IMR-90 (cell line): ENCODE results near the gene ZNF283. TPM values are rescaled to one million over a fixed set of nuclear protein-coding genes. Genes with fewer than 3 reads are reported as not detected.

Source experiments
- ATAC-seq: fragments of 200-7000 bp; cut with Tn5 transposase; 2 replicates; pipeline ENCODE4 v1.9.1; 2020; ENCODE audit warnings: low read depth, mild to moderate bottlenecking, moderate library complexity
- BruUV-seq: library from RNA; stranded (reverse); fragments of 400-500 nt; replicated peaks from 2 replicates; lab custom pipeline; 2021; lab: Mats Ljungman, UMichigan
- CTCF ChIA-PET: fragments of 300-600 bp; formaldehyde crosslinking; extraction: SDS; loops from one replicate; lab custom pipeline; 2021; ENCODE audit warnings: antibody characterized with exemption; lab: Yijun Ruan, JAX
- POLR2A ChIA-PET: fragments of 300-600 bp; sonication (Branson Sonifier 250); formaldehyde crosslinking; loops from one replicate; lab custom pipeline; 2022; ENCODE audit warnings: antibody characterized with exemption; ENCODE audit not compliant: unreplicated experiment; lab: Charles Lee
- DNase-seq: peaks from one replicate; pipeline ENCODE4 v3.0.0; 2013
- H2AFZ ChIP-seq: replicated peaks from 2 replicates; pipeline ENCODE3; 2013; ENCODE audit warnings: low read length, mild to moderate bottlenecking; ENCODE audit not compliant: poor library complexity
- H2AK5ac ChIP-seq: 2 replicates; pipeline ENCODE4 v1.6.1; 2013; ENCODE audit warnings: low read depth, low read length, inconsistent platforms
- H2AK9ac ChIP-seq: replicated peaks from 2 replicates; pipeline ENCODE3; 2013; ENCODE audit warnings: mild to moderate bottlenecking, low read depth, low read length, moderate library complexity; ENCODE audit not compliant: poor library complexity
- H2BK120ac ChIP-seq: 2 replicates; pipeline ENCODE4 v1.6.1; 2013; ENCODE audit warnings: low read depth, low read length, inconsistent platforms
- H2BK15ac ChIP-seq: 3 replicates; pipeline ENCODE4 v1.6.1; 2013; ENCODE audit warnings: low read depth, low read length, inconsistent platforms
- H2BK20ac ChIP-seq: 2 replicates; pipeline ENCODE4 v1.6.1; 2013; ENCODE audit warnings: low read depth, mild to moderate bottlenecking, inconsistent platforms, low read length, moderate library complexity
- H2BK5ac ChIP-seq: 2 replicates; pipeline ENCODE4 v1.6.1; 2013; ENCODE audit warnings: mild to moderate bottlenecking, low read depth, low read length, inconsistent platforms; ENCODE audit not compliant: poor library complexity, severe bottlenecking
- H3K14ac ChIP-seq: replicated peaks from 2 replicates; pipeline ENCODE4 v1.6.1; 2013; ENCODE audit warnings: low read depth, low read length, inconsistent platforms
- H3K18ac ChIP-seq: 2 replicates; pipeline ENCODE4 v1.6.1; 2013; ENCODE audit warnings: low read depth, low read length, control low read depth
- H3K23ac ChIP-seq: 2 replicates; pipeline ENCODE4 v1.6.1; 2013; ENCODE audit warnings: low read depth, low read length, inconsistent platforms
- H3K27ac ChIP-seq: 2 replicates; pipeline ENCODE4 v1.5.1; 2013; ENCODE audit warnings: mild to moderate bottlenecking, control low read depth, low read length; ENCODE audit not compliant: insufficient read depth
- H3K27me3 ChIP-seq: 2 replicates; pipeline ENCODE4 v1.6.1; 2013; ENCODE audit warnings: low read length; ENCODE audit not compliant: control insufficient read depth, insufficient read depth
- H3K36me3 ChIP-seq: 2 replicates; pipeline ENCODE4 v1.6.1; 2013; ENCODE audit warnings: low read length, mixed read lengths; ENCODE audit not compliant: control insufficient read depth, insufficient read depth
- H3K4ac ChIP-seq: 2 replicates; pipeline ENCODE4 v1.6.1; 2013; ENCODE audit warnings: low read depth, low read length, inconsistent platforms
- H3K4me1 ChIP-seq: 2 replicates; pipeline ENCODE4 v1.6.1; 2013; ENCODE audit warnings: low read length, mixed read lengths; ENCODE audit not compliant: control insufficient read depth, insufficient read depth
- H3K4me2 ChIP-seq: 2 replicates; pipeline ENCODE4 v1.6.1; 2013; ENCODE audit warnings: low read depth, mild to moderate bottlenecking, control low read depth, low read length, moderate library complexity
- H3K4me3 ChIP-seq: 2 replicates; pipeline ENCODE4 v1.5.1; 2013; ENCODE audit warnings: low read depth, mild to moderate bottlenecking, control low read depth, low read length, moderate library complexity; ENCODE audit not compliant: insufficient read depth
- H3K56ac ChIP-seq: 2 replicates; pipeline ENCODE4 v1.6.1; 2013; ENCODE audit warnings: low read length, inconsistent platforms; ENCODE audit not compliant: insufficient read depth; ENCODE audit errors: extremely low read depth
- H3K79me1 ChIP-seq, 2 experiments: 2 replicates each; pipeline ENCODE4 v1.6.1; 2013; ENCODE audit warnings: low read length in 2 of 2, inconsistent platforms in 1 of 2, low read depth in 1 of 2
- H3K9ac ChIP-seq: 2 replicates; pipeline ENCODE4 v1.6.1; 2013; ENCODE audit warnings: low read depth, low read length, control low read depth
- H3K9me1 ChIP-seq: 2 replicates; pipeline ENCODE4 v1.6.1; 2013; ENCODE audit warnings: low read length, inconsistent platforms; ENCODE audit not compliant: insufficient read depth
- H3K9me3 ChIP-seq: 2 replicates; pipeline ENCODE4 v1.6.1; 2013; ENCODE audit warnings: low read length; ENCODE audit not compliant: control insufficient read depth, insufficient read depth
- H4K20me1 ChIP-seq: 2 replicates; pipeline ENCODE4 v1.6.1; 2013; ENCODE audit warnings: low read length, inconsistent platforms; ENCODE audit not compliant: insufficient read depth
- H4K5ac ChIP-seq: 2 replicates; pipeline ENCODE4 v1.6.1; 2013; ENCODE audit warnings: mild to moderate bottlenecking, low read depth, low read length, control low read depth
- H4K8ac ChIP-seq, 2 experiments: 2 replicates each; pipeline ENCODE4 v1.6.1; 2013; ENCODE audit warnings: low read depth in 2 of 2, low read length in 2 of 2, control low read depth in 1 of 2, inconsistent platforms in 1 of 2
- H4K91ac ChIP-seq: 2 replicates; pipeline ENCODE4 v1.6.1; 2013; ENCODE audit warnings: low read depth, low read length, inconsistent platforms; ENCODE audit not compliant: insufficient read depth
- BHLHE40 ChIP-seq: fragments of 150-350 bp; IDR thresholded peaks from 2 replicates; pipeline ENCODE4 v1.6.1; 2016; ENCODE audit warnings: mild to moderate bottlenecking, low read depth, low read length
- CEBPB ChIP-seq: IDR thresholded peaks from 2 replicates; pipeline ENCODE4 v1.6.1; 2012; ENCODE audit warnings: low read depth, low read length, improper control_type of control experiment
- CHD1 ChIP-seq: IDR thresholded peaks from 2 replicates; pipeline ENCODE4 v1.6.1; 2012; ENCODE audit warnings: low read depth, low read length, improper control_type of control experiment
- CTCF ChIP-seq: conservative IDR thresholded peaks from 2 replicates; pipeline ENCODE4 v1.5.1; 2012; ENCODE audit warnings: mild to moderate bottlenecking, low read depth, low read length, improper control_type of control experiment
- ELK1 ChIP-seq: fragments of 150-350 bp; IDR thresholded peaks from 2 replicates; pipeline ENCODE4 v1.6.1; 2016; ENCODE audit warnings: low read depth, mild to moderate bottlenecking, low read length, moderate library complexity, borderline replicate concordance
- FOS ChIP-seq: fragments of 150-350 bp; IDR thresholded peaks from 2 replicates; pipeline ENCODE4 v1.6.1; 2016; ENCODE audit warnings: low read depth, low read length
- MAFK ChIP-seq: IDR thresholded peaks from 2 replicates; pipeline ENCODE4 v1.6.1; 2012; ENCODE audit warnings: low read depth, low read length, improper control_type of control experiment
- MAZ ChIP-seq: IDR thresholded peaks from 2 replicates; pipeline ENCODE4 v1.6.1; 2012; ENCODE audit warnings: low read depth, mild to moderate bottlenecking, low read length, improper control_type of control experiment, moderate library complexity, borderline replicate concordance
- MXI1 ChIP-seq: IDR thresholded peaks from 2 replicates; pipeline ENCODE4 v1.6.1; 2012; ENCODE audit warnings: low read depth, mild to moderate bottlenecking, low read length, moderate library complexity, borderline replicate concordance
- NFE2L2 ChIP-seq: fragments of 150-350 bp; IDR thresholded peaks from 2 replicates; pipeline ENCODE4 v1.6.1; 2016; ENCODE audit warnings: low read depth, mild to moderate bottlenecking, low read length
- POLR2A ChIP-seq: IDR thresholded peaks from 2 replicates; pipeline ENCODE4 v1.6.1; 2012; ENCODE audit warnings: mild to moderate bottlenecking, low read depth, low read length
- RCOR1 ChIP-seq: IDR thresholded peaks from 2 replicates; pipeline ENCODE4 v1.6.1; 2012; ENCODE audit warnings: mild to moderate bottlenecking, low read length, improper control_type of control experiment; ENCODE audit not compliant: insufficient replicate concordance
- RFX5 ChIP-seq: IDR thresholded peaks from 2 replicates; pipeline ENCODE4 v1.8.0; 2012; ENCODE audit warnings: low read depth, mild to moderate bottlenecking, low read length, moderate library complexity
- SMC3 ChIP-seq: fragments of 150-350 bp; IDR thresholded peaks from 2 replicates; pipeline ENCODE4 v1.6.1; 2016; ENCODE audit warnings: low read depth, mild to moderate bottlenecking, antibody characterized with exemption, low read length, moderate library complexity
- USF2 ChIP-seq: fragments of 150-350 bp; IDR thresholded peaks from 2 replicates; pipeline ENCODE4 v1.6.1; 2017; ENCODE audit warnings: mild to moderate bottlenecking, antibody characterized with exemption, low read length, low read depth
- WGBS, 2 experiments: methylation state at CpG; one replicate each; pipeline versions ENCODE4 v1.1.5 to v1.1.7; 2013; ENCODE audit warnings: missing lambda C conversion rate in 2 of 2; ENCODE audit not compliant: insufficient read length in 1 of 2; ENCODE audit errors: extremely low coverage in 2 of 2; 5-methylcytosine and 5-hydroxymethylcytosine counted together
- dilution Hi-C: fragments of 300-500 bp; cut with HindIII; formaldehyde crosslinking; loops from one replicate; pipeline ENCODE4 v1.14.3; 2018; ENCODE audit warnings: low sequenced_read_pairs; ENCODE audit not compliant: unreplicated experiment
- in situ Hi-C: fragments of 300-500 bp; cut with MboI; formaldehyde crosslinking; loops from 3 replicates; pipeline ENCODE4 v1.14.3; 2019; ENCODE audit warnings: low sequenced_read_pairs, inconsistent platforms, mixed read lengths
- intact Hi-C: fragments of 100-400 bp; cut with micrococcal nuclease; formaldehyde crosslinking; loops from 2 replicates; pipeline ENCODE4 v1.10.0; 2022
- polyA plus RNA-seq, 3 experiments: library from polyadenylated mRNA; depleted of rRNA; stranded (reverse); fragments of >200 nt; gene quantifications; 2 replicates each; pipeline ENCODE4 v1.2.3, GENCODE V29; 2012; ENCODE audit warnings: low replicate concordance in 1 of 3
- total RNA-seq: library from RNA; depleted of rRNA; stranded (reverse); fragments of >200 nt; gene quantifications from 2 replicates; pipeline ENCODE4 v1.2.3, GENCODE V29; 2012

Gene ZNF283
- total and polyA plus RNA-seq, 2 of the 4 experiments (the other 2 are of a cell fraction) = 2.1 to 5.0 TPM

- no peak overlapping the region for H2BK120ac ChIP-seq
- POLR2A ChIA-PET = no interaction called here
- no peak for DNase-seq
These were observed 47.3 kb upstream of the ZNF283 start for GRCh38 chr19:43779820-43780219.

More at GRCh38 chr19:43779820-43780219, 47.3 kb upstream of the ZNF283 start:
- Histone ChIP-seq H2AFZ (peak overlapping the region; percentile 53), H3K4me1 (peaks cover 9% of the 10 kb centered on the region), H3K18ac (no peak overlapping the region), H2BK5ac (no peak overlapping the region), H3K56ac (no peak overlapping the region), H3K79me1 (no peaks in the 10 kb centered on the region), H2BK20ac (no peak overlapping the region), H4K8ac (no peak overlapping the region), H3K36me3 (no peaks in the 10 kb centered on the region), H3K9me3 (no peaks in the 10 kb centered on the region), H4K20me1 (no peaks in the 10 kb centered on the region), H3K27ac (no peak overlapping the region), H3K4ac (no peak overlapping the region), H3K23ac (no peak overlapping the region), H3K9ac (no peak overlapping the region), H3K27me3 (no peaks in the 10 kb centered on the region; the same call in 1 of the 2 replicates), H2AK5ac (peak overlapping the region; percentile 34), H3K4me2 (no peak overlapping the region), H3K9me1 (peaks cover 8% of the 10 kb centered on the region), H3K14ac (no peak overlapping the region), H2BK15ac (no peak overlapping the region), H3K4me3 (no peak overlapping the region), H4K5ac (no peak overlapping the region), H4K91ac (no peak overlapping the region), H2AK9ac (peak overlapping the region; percentile 34)
- in situ Hi-C loops = loop anchor here (5.0 kb wide), 1 partner anchor 33 kb away; no protein-coding TSS in a partner anchor
- dilution Hi-C loops = no loop called here
- no CpG with 5 or more reads among the region's 3 CpGs for WGBS, 2 experiments
- no TSS peak for BruUV-seq
- no peak for TF ChIP-seq SMC3
- TF ChIP-seq FOS = no peak
- no peak for TF ChIP-seq RFX5
- no peak for TF ChIP-seq CHD1
- no peak for TF ChIP-seq CEBPB
- TF ChIP-seq BHLHE40 = no peak
- no peak for TF ChIP-seq MAZ
- TF ChIP-seq POLR2A = no peak
- TF ChIP-seq MXI1 = no peak
- TF ChIP-seq CTCF = no peak
- no peak for TF ChIP-seq ELK1
- no peak for TF ChIP-seq NFE2L2
- TF ChIP-seq MAFK = no peak
- no peak for TF ChIP-seq RCOR1
- TF ChIP-seq USF2 = no peak
- ATAC-seq = no peak
- intact Hi-C loops = no loop called here
- CTCF ChIA-PET = no interaction called here
